Suppressor macrophage treated with lipopolysaccharide for 1 hour (primary cell): ENCODE measurements around the gene MT1H.
A peak's percentile ranks its signal among the peaks of the same experiment; 100 is the strongest.
"Not testable (repeated sequence)": the region's sequence is repeated elsewhere in the genome, so short reads cannot be mapped to it uniquely, and the experiment has no call there.

ENCODE experiments used
- DNase-seq, 3 donors: peaks; one replicate each; pipeline ENCODE4 v3.0.0-alpha.2; 2020 to 2022

The MT1H gene

GRCh38 chr16:56665286-56666261 lies 4.0 kb upstream of the MT1H start:
- DNase-seq = not testable (repeated sequence)

GRCh38 chr16:56667581-56668571 lies 1.7 kb upstream of the MT1H start, which contains the start of gene MT1G:
MT1G (minus strand) TSS chr16:56668065; CDS start chr16:56667993, 72 bp downstream.
- peak; percentile 73 to 88 (median 77) for DNase-seq

GRCh38 chr16:56669840-56670619 lies 416 bp downstream of the MT1H start:
- DNase-seq = peak; percentile 42 to 54 (median 53)

- DNase-seq = no peak
Measured at GRCh38 chr16:56670620-56670934, 963 bp downstream of the MT1H start.

- DNase-seq = peak; percentile 66 to 86 (median 66)
Measured at GRCh38 chr16:56671691-56672090, 2.1 kb downstream of the MT1H start.

GRCh38 chr16:56672171-56672570 lies 2.6 kb downstream of the MT1H start:
- not testable (repeated sequence) for DNase-seq

GRCh38 chr16:56672761-56673536 lies 3.3 kb downstream of the MT1H start:
- peak in 1 of 3 donors; percentile 28 for DNase-seq

- peak; percentile 51 to 59 (median 58) for DNase-seq
Measured at GRCh38 chr16:56673921-56674320, 4.3 kb downstream of the MT1H start.

- not testable (repeated sequence) for DNase-seq
Measured at GRCh38 chr16:56674570-56674969, 5.0 kb downstream of the MT1H start.

- no peak for DNase-seq
Measured at GRCh38 chr16:56675685-56676210, 6.1 kb downstream of the MT1H start.

- no peak for DNase-seq
Measured at GRCh38 chr16:56677474-56677873, 7.9 kb downstream of the MT1H start.

- DNase-seq = no peak
Measured at GRCh38 chr16:56679078-56679730, 9.6 kb downstream of the MT1H start.

- peak in 2 of 3 donors; percentile 32 to 33 for DNase-seq
Measured at GRCh38 chr16:56679818-56680217, 10.2 kb downstream of the MT1H start.

GRCh38 chr16:56681939-56682702 lies 12.5 kb downstream of the MT1H start, which contains the start of gene MT1X:
MT1X (plus strand) TSS chr16:56682470; CDS start chr16:56682541, 71 bp downstream.
- DNase-seq = peak; percentile 90 to 95 (median 95)

GRCh38 chr16:56682703-56683397 lies 13.2 kb downstream of the MT1H start:
- DNase-seq = no peak

- no peak for DNase-seq
Measured at GRCh38 chr16:56683424-56684172, 14.0 kb downstream of the MT1H start.

GRCh38 chr16:56684256-56684925 lies 14.8 kb downstream of the MT1H start:
- DNase-seq = no peak
